DMS114 treated with DMSO at 0.1 percent for 48 hours (cell line): ENCODE measurements around the gene EPHB1.
A peak's percentile ranks its signal among the peaks of the same experiment; 100 is the strongest.

Experiments used
- DNase-seq: peaks from one replicate; lab custom pipeline; 2025; ENCODE audit not compliant: unreplicated experiment; lab: John Stamatoyannopoulos, UW

EPHB1 gene

GRCh38 chr3:134794950-134795745, at the start of gene EPHB1:
TSS of gene EPHB1 (plus strand) at chr3:134795260.
- peak; percentile 90 for DNase-seq

GRCh38 chr3:134748698-134749097, 46.4 kb upstream of the EPHB1 start:
- DNase-seq: no peak

- no peak for DNase-seq
Measured at GRCh38 chr3:134749174-134749573, 45.9 kb upstream of the EPHB1 start.

GRCh38 chr3:134749802-134750553, 45.1 kb upstream of the EPHB1 start:
- no peak for DNase-seq

GRCh38 chr3:134751831-134752230, 43.2 kb upstream of the EPHB1 start:
- no peak for DNase-seq

GRCh38 chr3:134752761-134753461, 42.1 kb upstream of the EPHB1 start:
- no peak for DNase-seq

GRCh38 chr3:134753999-134754742, 40.9 kb upstream of the EPHB1 start:
- no peak for DNase-seq

GRCh38 chr3:134754768-134755559, 40.1 kb upstream of the EPHB1 start:
- no peak for DNase-seq

- DNase-seq: no peak
Measured at GRCh38 chr3:134755821-134756220, 39.2 kb upstream of the EPHB1 start.

- no peak for DNase-seq
Measured at GRCh38 chr3:134757549-134758069, 37.5 kb upstream of the EPHB1 start.

- DNase-seq: no peak
Measured at GRCh38 chr3:134761213-134761612, 33.8 kb upstream of the EPHB1 start.

GRCh38 chr3:134762016-134762415, 33.0 kb upstream of the EPHB1 start:
- DNase-seq: no peak

- DNase-seq: no peak
Measured at GRCh38 chr3:134765468-134765867, 29.6 kb upstream of the EPHB1 start.

GRCh38 chr3:134766290-134766689, 28.8 kb upstream of the EPHB1 start:
- DNase-seq: no peak

- DNase-seq: no peak
Measured at GRCh38 chr3:134768116-134768515, 26.9 kb upstream of the EPHB1 start.

- DNase-seq: no peak
Measured at GRCh38 chr3:134768837-134769236, 26.2 kb upstream of the EPHB1 start.

GRCh38 chr3:134769287-134769868, 25.7 kb upstream of the EPHB1 start:
- no peak for DNase-seq

- DNase-seq: no peak
Measured at GRCh38 chr3:134772011-134772410, 23.0 kb upstream of the EPHB1 start.

GRCh38 chr3:134772591-134772990, 22.5 kb upstream of the EPHB1 start:
- DNase-seq: no peak

- no peak for DNase-seq
Measured at GRCh38 chr3:134775831-134776230, 19.2 kb upstream of the EPHB1 start.
